Retinal pigment epithelial cell (primary cell): ENCODE results near the gene TSSK2.

Experiments used
- DNase-seq: peaks from one replicate; pipeline ENCODE4 v3.0.0-alpha.2; 2010; ENCODE audit warnings: low read depth
- H3K4me3 ChIP-seq: 2 replicates; pipeline ENCODE4 v1.5.1; 2011; ENCODE audit warnings: mild to moderate bottlenecking, low read length, control low read depth, moderate library complexity
- TF ChIP-seq, protein P1 (sequence below): conservative IDR thresholded peaks from 2 replicates; pipeline ENCODE4 v1.5.1; 2011; ENCODE audit warnings: low read depth, low read length, control low read depth, inconsistent platforms

The TSSK2 gene

DNA sequence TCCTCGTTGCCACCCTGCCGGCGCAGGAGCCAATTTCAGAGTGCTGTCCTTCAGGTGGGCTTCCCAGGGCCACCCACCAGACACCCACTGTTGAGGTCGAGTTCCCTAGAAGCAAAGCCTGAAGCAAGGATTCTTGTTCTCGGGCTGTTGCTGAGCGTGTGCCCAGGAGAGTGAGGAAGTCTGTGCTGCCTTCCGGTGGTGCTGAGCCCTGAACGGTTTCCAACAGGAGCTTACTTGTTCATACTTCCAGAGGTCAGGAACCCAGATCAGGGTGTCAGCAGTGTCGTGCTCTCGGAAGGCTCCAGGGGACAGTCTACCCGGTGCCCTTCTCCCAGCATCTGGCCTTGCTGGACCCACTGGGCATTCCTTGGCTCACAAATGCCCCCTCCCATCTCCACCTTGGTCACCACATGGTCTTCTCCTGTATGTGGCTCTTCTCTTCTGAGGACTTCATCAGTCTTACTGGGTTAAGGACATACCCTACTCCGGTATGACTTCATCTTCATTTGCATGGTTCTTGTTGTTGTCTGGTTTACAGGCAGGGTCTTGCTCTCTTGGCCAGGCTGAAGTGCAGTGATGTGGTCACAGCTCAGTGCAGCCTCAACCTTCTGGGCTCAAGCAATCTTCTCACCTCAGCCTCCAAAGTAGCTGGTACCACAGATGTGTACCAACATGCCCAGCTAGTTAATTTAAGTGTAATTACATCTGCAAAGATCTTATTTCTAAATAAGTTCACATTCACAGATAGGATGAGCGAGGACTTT, 36.2 kb downstream of the TSSK2 start:
- no peak for DNase-seq
- TF ChIP-seq, protein P1, sequence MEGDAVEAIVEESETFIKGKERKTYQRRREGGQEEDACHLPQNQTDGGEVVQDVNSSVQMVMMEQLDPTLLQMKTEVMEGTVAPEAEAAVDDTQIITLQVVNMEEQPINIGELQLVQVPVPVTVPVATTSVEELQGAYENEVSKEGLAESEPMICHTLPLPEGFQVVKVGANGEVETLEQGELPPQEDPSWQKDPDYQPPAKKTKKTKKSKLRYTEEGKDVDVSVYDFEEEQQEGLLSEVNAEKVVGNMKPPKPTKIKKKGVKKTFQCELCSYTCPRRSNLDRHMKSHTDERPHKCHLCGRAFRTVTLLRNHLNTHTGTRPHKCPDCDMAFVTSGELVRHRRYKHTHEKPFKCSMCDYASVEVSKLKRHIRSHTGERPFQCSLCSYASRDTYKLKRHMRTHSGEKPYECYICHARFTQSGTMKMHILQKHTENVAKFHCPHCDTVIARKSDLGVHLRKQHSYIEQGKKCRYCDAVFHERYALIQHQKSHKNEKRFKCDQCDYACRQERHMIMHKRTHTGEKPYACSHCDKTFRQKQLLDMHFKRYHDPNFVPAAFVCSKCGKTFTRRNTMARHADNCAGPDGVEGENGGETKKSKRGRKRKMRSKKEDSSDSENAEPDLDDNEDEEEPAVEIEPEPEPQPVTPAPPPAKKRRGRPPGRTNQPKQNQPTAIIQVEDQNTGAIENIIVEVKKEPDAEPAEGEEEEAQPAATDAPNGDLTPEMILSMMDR = no peak

DNA sequence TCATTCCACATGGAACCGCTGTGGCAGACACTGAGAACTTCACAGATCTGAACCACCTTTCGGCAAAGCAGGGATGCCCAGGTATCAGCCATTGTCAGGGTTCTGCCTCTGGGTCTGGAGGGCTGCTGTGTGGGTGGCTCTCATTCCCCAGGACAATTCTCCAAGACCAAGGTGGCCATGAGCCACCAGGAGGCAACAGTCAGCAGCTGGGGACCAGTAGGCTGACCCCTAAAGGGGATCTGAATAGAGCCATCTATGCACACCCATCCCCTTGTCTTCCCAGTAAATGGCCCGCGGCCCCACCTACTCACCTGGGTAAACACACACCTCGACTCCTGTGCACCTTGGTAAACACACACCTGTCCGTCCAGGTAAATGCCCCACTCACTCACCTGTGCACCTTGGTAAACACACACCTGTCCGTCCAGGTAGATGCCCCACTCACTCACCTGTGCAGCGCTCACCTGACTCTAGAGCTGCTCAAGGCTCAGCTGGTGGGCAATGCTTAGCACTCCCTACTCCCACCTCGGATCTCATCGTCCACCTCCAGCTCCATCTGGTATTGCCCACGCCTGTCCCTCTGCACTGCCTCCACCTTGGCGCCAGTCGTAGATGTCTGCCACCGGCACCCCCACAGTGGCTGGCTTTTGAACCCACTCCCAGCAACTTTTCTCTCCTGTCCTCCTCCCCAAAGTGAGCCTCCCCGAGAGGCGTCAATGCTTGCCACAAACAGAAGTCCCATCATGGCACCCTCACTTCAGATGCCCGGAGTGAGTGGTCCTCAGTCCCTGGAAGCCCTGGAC, 37.2 kb downstream of the TSSK2 start:
- TF ChIP-seq, protein P1 = peak; percentile 24

More for the DNA sequence above, 36.2 kb downstream of the TSSK2 start:
- H3K4me3 ChIP-seq = no peak overlapping the region

DNA sequence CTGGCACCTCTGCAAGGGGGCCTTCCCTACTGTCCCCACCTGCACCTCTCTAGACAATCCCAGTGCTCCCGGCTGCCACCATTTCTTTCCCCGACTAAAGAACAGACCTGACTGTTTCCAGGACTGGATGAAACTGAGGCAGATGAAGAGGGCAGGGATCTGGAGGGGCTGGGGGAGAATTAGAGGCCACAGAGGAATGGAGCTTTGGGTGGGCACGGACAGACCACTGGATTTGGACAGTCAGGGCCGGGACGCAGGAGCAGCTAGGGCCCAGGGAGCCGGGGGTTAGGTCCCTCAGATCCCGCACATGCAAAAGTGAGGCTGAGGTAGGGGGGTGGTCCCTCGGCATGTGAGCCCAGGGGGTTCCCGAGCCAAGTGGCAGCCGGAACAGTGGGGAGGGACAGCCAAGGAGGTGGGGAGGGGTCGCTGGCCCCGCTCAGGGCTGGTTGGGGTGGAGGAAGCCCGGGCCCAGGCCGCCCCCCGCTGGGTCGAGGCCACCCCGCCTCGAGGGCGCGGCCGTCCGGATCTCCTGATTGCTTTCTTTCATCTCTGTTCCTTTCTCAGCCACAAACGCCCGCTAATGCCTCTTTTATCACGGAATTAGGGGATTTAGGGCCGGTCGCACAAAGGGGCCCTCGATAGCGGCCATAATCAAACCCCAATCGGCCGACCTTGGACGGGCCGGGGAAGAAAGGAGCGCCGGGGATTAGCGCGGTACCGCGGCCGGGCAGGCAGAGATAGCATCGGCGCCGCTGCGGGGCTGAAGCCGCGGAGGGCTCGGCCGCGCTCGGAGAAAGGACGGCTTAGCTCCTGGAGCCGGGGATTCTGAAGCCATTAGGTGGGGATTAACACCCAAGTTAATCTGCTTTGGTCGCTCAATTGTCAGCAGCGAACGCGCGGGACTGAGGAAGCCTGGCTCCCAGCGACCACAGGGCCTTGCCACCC, 38.2 kb downstream of the TSSK2 start:
- H3K4me3 ChIP-seq = peak overlapping the region; percentile 36
- TF ChIP-seq, protein P1 = no peak
- peak; percentile 62 for DNase-seq

More for the DNA sequence above, 37.2 kb downstream of the TSSK2 start:
- no peak for DNase-seq
- H3K4me3 ChIP-seq = no peak overlapping the region

DNA sequence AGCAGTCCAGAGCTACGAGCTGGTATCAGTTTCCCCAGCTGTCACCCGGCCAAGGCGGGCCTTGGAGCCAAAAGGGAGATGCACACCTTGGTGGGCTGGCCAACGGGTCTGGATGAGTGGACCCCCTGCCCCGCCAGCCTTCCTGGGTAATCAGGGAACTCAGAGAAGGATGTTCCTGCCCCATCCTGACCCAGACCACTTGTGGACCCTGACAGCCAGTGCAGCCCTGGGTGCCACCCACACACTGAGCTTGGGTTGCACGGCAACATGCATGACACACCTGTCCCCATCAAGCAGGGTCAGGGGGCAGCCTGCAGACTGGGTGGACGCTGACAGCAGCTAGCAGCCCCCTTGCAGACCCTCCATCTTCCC, 38.8 kb downstream of the TSSK2 start:
- peak overlapping the region; percentile 36 for H3K4me3 ChIP-seq
- no peak for DNase-seq
- TF ChIP-seq, protein P1 = no peak

DNA sequence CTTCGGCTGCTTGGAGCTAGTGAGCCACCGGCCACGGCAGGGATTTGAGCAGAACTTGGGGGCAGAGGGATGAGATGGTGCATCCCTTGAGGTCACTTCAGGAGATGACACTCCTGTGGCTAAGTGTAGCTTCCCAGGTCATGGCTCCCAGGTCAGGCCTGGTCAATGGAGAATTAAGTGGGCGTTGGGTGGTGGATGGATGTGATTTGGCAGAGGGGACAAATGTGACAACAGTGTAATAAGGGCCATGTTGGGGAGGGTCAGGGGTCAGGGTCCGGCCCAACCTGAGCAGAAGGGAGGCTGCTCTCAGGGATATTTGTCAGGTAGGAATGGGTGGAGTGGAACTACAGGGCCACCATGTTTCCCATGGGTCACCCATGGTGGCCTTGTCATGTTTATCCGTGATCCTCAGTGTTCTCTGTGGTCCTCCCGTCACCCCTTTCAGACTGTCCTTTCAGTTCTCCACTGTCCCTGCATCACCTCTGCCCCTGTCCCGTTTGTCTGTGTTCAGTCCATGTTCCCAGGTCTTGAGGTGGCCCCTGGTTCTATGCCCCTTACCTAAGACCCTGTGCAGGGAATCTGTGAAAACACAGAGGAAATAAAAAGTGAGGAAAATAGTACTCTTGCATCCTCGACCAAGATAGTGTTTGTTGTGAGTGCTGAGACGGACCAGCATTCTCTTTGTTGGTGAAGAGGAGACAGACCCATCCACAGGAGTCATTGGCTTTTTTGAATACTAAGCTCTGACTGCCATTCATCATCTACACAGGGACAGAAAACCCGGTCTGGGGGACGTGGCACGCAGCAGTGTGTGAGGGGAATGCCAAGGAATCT, 41.3 kb downstream of the TSSK2 start:
- no peak for DNase-seq
- TF ChIP-seq, protein P1 = no peak
- peak overlapping the region; percentile 67 for H3K4me3 ChIP-seq
